ENCODE data around the gene RFC5. TPM values are rescaled to one million over a fixed set of nuclear protein-coding genes. Genes with fewer than 3 reads are reported as not detected.

RFC5 gene
- polyA plus RNA-seq, 2 of the 4 experiments (the other 2 are of a cell fraction) = 57.5 to 64.7 TPM

DNA sequence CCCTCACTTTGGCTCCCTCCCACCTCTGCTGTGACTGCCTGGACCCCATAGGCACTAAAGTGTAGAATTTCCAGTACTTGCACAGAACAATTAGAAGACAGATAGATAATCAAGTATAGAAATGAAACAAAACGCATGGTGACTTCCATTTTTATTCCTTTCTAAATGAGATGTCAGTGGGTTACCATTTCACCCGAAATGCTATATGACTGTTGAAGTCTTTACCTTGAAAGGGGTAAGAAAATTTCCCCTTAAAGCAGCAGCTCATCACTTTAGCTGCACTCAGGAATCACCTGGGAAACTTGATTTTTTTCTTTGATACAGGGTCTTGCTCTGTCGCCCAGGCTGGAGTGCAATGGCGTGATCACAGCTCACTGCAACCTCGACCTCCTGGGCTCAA lies 35.2 kb upstream of the RFC5 start (continued):
- TF ChIP-seq CTCF (IDR thresholded peaks at IDR 0.05) (no peak), PHF8 (IDR thresholded peaks at IDR 0.05; ENCODE audit: borderline replicate concordance, low read depth) (no peak), HOXB5 (CRISPR knock-in tag; IDR thresholded peaks at IDR 0.05) (no peak), KDM5A (IDR thresholded peaks at IDR 0.05) (no peak)

DNA sequence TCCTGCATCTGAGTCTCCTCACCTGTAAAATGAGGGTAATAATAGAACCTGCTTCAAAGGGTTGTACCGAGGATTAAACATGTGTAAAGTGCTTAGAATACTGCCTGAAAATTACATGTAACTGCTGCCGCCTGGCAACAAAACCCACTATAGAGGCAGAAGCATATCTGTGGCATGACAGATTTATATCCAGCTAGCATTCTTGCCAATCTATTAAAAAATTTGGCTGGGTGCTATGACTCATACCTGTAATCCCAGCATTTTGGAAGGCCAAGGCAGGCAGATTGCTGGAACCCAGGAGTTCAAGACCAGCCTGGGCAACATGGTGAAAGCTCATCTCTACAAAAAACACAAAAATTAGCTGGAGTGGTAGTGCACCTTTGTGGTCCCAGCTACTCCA lies 31.3 kb upstream of the RFC5 start:
- no peaks in the 10 kb centered on the region for H3K9me3 ChIP-seq
- ATAC-seq (no peak), DNase-seq (ENCODE audit: low read depth in 1 of 2, low spot score in 1 of 2) (no peak), FAIRE-seq (no peak)
- ChIA-PET POLR2A (no interaction called here), CTCF (interaction anchor here (0.6 to 1.8 kb wide), 3 partner anchors 69 to 111 kb away, joined by 3 to 7 read pairs (median 4); no protein-coding TSS in a partner anchor)
- TF ChIP-seq ZFP36 (IDR thresholded peaks at IDR 0.05; ENCODE audit: borderline replicate concordance, partially characterized antibody) (no peak), HDAC2 (IDR thresholded peaks at IDR 0.05) (no peak), MYC (IDR thresholded peaks at IDR 0.05; ENCODE audit: borderline replicate concordance, low read length) (no peak), CBX8 (IDR thresholded peaks at IDR 0.05) (no peak), KDM5A (IDR thresholded peaks at IDR 0.05) (no peak), CHD2 (IDR thresholded peaks at IDR 0.05; ENCODE audit: low read length, partially characterized antibody) (no peak), FOSL2 (IDR thresholded peaks at IDR 0.05) (no peak), FOSL2 (CRISPR knock-in tag; IDR thresholded peaks at IDR 0.05) (peak; percentile 26; the same call in 1 of the 2 replicates)
- H3K4me1 ChIP-seq = peaks cover 28% of the 10 kb centered on the region
- WGBS (ENCODE audit: missing lambda C conversion rate) = 85% methylated on average over 2 of the region's 2 CpGs
- H3K27ac ChIP-seq = peak overlapping the region in 1 of 2 experiments; percentile 80; a peak in 4 of 6 replicates
- no peak overlapping the region for H3K4me2 ChIP-seq
- no peak overlapping the region for H3K4me3 ChIP-seq

GRCh38 chr12:117986705-117987469 lies 29.6 kb upstream of the RFC5 start:
- ATAC-seq = peak; percentile 83 to 96
- DNase-seq (ENCODE audit: low read depth in 1 of 2, low spot score in 1 of 2) = peak; percentile 57 to 81
- Histone ChIP-seq H3K27ac (peak overlapping the region; percentile 49 to 80), H3K4me3 (no peak overlapping the region), H3K4me1 (peaks cover 28% of the 10 kb centered on the region), H3K9me3 (no peaks in the 10 kb centered on the region), H3K4me2 (peak overlapping the region; percentile 57)
- ChIA-PET POLR2A (no interaction called here), CTCF (interaction anchor here (0.6 to 1.3 kb wide), 7 partner anchors 45 to 901 kb away, joined by 3 to 7 read pairs (median 3); no protein-coding TSS in a partner anchor)
- 7% methylated on average over 4 of the region's 4 CpGs for WGBS (ENCODE audit: missing lambda C conversion rate)
- no peak for FAIRE-seq
- TF ChIP-seq JUN (IDR thresholded peaks at IDR 0.05) (peak; percentile 30 to 33; a peak in 2 of 5 replicates), FOSL2 (IDR thresholded peaks at IDR 0.05) (peak; percentile 41; the same call in 1 of the 2 replicates), FOSL2 (CRISPR knock-in tag; IDR thresholded peaks at IDR 0.05) (peak; percentile 45), ZC3H11A (IDR thresholded peaks at IDR 0.05) (no peak), CBX8 (IDR thresholded peaks at IDR 0.05) (no peak), RARB (CRISPR knock-in tag; IDR thresholded peaks at IDR 0.05) (no peak), KDM5A (IDR thresholded peaks at IDR 0.05) (no peak), GATA3 (IDR thresholded peaks at IDR 0.05; ENCODE audit: borderline replicate concordance) (peak; percentile 19; the same call in 1 of the 2 replicates), RNF2 (IDR thresholded peaks at IDR 0.05; ENCODE audit: borderline replicate concordance, low read depth) (no peak), HOXB5 (CRISPR knock-in tag; IDR thresholded peaks at IDR 0.05) (no peak), POLR2A (IDR thresholded peaks at IDR 0.05; ENCODE audit: low read length) (no peak), HES2 (IDR thresholded peaks at IDR 0.05) (no peak), MAFK (IDR thresholded peaks at IDR 0.05; ENCODE audit: partially characterized antibody) (no peak), CBX2 (IDR thresholded peaks at IDR 0.05; ENCODE audit: borderline replicate concordance, low read depth) (no peak), TP53 (CRISPR knock-in tag; IDR thresholded peaks at IDR 0.05) (no peak), FOXS1 (CRISPR knock-in tag; IDR thresholded peaks at IDR 0.05) (no peak), ZNF302 (CRISPR knock-in tag; IDR thresholded peaks at IDR 0.05) (no peak), TFCP2L1 (CRISPR knock-in tag; IDR thresholded peaks at IDR 0.05) (no peak), JUNB (IDR thresholded peaks at IDR 0.05) (peak; percentile 80), ESRRA (IDR thresholded peaks at IDR 0.05; ENCODE audit: borderline replicate concordance, low read length) (no peak)
- TF ChIP-seq, protein P1, sequence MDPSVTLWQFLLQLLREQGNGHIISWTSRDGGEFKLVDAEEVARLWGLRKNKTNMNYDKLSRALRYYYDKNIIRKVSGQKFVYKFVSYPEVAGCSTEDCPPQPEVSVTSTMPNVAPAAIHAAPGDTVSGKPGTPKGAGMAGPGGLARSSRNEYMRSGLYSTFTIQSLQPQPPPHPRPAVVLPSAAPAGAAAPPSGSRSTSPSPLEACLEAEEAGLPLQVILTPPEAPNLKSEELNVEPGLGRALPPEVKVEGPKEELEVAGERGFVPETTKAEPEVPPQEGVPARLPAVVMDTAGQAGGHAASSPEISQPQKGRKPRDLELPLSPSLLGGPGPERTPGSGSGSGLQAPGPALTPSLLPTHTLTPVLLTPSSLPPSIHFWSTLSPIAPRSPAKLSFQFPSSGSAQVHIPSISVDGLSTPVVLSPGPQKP (IDR thresholded peaks at IDR 0.05; ENCODE audit: low read depth, low read length) = no peak
- TF ChIP-seq, protein P2, sequence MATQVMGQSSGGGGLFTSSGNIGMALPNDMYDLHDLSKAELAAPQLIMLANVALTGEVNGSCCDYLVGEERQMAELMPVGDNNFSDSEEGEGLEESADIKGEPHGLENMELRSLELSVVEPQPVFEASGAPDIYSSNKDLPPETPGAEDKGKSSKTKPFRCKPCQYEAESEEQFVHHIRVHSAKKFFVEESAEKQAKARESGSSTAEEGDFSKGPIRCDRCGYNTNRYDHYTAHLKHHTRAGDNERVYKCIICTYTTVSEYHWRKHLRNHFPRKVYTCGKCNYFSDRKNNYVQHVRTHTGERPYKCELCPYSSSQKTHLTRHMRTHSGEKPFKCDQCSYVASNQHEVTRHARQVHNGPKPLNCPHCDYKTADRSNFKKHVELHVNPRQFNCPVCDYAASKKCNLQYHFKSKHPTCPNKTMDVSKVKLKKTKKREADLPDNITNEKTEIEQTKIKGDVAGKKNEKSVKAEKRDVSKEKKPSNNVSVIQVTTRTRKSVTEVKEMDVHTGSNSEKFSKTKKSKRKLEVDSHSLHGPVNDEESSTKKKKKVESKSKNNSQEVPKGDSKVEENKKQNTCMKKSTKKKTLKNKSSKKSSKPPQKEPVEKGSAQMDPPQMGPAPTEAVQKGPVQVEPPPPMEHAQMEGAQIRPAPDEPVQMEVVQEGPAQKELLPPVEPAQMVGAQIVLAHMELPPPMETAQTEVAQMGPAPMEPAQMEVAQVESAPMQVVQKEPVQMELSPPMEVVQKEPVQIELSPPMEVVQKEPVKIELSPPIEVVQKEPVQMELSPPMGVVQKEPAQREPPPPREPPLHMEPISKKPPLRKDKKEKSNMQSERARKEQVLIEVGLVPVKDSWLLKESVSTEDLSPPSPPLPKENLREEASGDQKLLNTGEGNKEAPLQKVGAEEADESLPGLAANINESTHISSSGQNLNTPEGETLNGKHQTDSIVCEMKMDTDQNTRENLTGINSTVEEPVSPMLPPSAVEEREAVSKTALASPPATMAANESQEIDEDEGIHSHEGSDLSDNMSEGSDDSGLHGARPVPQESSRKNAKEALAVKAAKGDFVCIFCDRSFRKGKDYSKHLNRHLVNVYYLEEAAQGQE (IDR thresholded peaks at IDR 0.05) = no peak

All from A549 (cell line).